HG02610 (cell line): ENCODE results near the gene ZC2HC1C.
"Not testable (repeated sequence)": the region's sequence is repeated elsewhere in the genome, so short reads cannot be mapped to it uniquely, and the experiment has no call there.

Source experiments
- ATAC-seq: cut with Tn5 transposase; IDR thresholded peaks from one replicate; pipeline ENCODE4 v1.9.1; 2021; ENCODE audit warnings: mild to moderate bottlenecking, moderate library complexity; ENCODE audit not compliant: unreplicated experiment

ZC2HC1C gene

DNA sequence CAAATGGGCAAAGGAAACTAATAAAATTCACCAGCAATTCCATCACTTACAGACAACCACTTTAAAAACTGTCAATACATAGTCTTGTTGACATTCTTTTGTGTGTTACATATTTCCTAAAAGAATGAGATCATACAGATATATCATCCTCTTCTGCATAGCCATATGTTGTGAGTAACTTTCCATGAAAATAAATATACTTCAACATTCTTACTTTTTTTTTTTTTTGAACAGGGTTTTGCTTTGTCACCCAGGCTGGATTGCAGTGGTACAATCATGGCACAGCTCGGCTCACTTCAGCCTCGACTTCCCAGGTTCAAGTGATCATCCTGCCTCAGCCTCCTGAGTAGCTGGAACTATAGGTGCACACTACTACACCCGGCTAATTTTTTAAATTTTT lies 20.9 kb downstream of the ZC2HC1C start:
- no peak for ATAC-seq

DNA sequence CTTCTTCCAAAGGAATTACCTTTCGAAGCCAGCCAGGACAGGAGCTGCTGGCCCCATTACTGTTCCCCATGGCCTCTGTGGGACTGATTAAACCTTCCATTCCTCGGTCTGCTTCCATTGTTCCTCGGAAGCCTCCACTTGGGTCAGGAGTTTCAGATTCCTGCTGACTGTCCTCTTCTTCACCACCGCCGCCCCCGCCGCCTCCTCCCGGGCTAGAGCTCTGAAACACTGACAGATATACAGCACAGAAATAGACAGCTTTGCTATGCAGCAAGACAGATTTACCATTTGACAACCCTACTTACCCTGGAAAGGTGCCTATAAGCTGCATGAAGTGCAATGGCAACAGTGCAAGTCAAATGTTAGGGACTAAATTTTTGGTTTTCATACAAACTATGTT lies 21.8 kb downstream of the ZC2HC1C start:
- ATAC-seq = no peak

DNA sequence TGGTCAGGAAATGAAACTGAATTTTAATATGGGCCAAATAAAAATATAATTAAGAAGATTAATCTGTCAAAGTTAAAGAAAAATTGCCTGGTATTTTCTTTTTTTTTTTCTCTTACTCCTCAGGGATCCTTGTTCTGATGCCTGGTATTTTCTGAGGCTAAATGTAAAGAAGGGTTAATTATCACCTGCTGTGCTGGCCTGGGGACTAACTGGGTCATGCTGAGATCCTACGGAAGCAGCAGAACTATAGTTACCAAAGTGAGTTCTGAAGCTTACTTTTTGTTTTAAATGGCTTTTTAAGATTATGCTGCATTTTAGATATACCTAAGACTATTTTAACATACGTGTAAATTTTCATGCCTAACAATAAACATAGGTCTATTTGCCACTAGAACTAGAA lies 23.3 kb downstream of the ZC2HC1C start:
- ATAC-seq = no peak

DNA sequence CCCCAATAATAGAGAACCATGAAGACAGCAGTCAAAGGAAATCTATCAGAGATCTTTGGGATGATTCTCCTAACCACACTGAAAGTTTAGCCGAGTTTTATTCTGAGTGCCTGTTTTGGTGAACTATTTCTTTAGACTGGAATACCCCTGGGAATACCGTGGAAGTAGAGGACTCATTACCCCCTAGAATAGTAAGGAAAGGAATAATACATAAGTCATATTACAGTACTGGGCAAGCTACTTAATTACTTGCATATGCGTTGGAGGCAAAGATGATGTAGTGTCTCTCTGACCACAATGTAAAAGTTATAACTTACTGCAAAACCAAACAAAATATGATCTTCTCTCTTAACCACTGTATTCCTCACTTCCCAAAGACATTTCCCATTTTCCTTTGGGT lies 25.5 kb downstream of the ZC2HC1C start:
- no peak for ATAC-seq

DNA sequence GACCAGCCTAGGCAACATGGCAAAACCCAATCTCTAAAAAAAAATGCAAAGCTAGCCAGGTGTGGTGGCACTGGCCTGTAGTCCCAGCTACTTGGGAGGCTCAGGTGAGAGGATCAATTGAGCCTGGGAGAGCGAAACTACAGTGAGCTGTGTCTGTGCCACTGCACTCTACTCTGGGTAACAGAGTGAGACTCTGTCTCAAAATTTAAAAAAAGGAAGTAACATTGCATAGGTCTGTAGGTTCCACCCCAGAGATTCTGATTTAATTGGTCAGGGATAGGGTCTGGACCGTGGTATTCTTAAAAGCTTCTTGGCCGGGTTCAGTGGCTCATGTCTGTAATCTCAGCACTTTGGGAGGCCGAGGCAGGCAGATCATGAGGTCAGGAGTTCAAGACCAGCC lies 26.2 kb downstream of the ZC2HC1C start:
- ATAC-seq = no peak

DNA sequence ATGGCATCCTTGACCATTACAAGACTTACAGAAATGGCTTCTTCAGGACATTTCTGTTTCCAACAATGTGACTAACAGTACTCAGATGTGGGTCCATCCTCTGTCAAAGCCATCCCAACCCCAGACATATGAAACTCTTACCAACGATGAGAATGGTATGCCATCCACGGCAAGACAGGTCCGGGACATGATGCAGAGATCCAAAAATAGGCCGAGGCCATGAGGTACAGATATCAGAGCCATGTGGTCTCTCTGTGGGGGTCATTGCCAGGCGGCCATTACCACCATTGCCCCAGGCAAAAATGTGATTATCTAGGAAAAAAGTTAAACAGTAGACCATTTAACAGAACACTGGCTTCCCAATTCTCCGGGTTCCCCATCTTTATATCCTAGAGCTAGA lies 27.5 kb downstream of the ZC2HC1C start:
- ATAC-seq = no peak

DNA sequence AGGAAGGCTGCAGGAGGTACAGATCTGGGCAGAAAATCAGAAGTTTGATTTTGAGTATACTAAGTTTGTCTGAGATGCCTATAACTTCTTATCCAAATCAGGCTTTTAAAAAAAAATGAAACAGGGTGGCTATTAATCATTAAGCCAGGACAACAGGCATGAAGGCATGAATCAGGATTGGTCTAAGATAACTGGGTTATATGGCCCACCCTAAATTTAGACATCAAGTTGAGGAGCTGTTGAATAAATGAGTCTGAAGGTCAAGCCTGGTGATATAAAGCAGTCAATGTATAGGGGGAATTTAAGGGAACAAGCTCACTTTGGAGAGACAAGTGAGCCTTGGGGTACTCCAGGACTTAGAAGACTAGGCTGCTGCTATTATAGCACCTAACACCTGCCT lies 28.8 kb downstream of the ZC2HC1C start:
- no peak for ATAC-seq

DNA sequence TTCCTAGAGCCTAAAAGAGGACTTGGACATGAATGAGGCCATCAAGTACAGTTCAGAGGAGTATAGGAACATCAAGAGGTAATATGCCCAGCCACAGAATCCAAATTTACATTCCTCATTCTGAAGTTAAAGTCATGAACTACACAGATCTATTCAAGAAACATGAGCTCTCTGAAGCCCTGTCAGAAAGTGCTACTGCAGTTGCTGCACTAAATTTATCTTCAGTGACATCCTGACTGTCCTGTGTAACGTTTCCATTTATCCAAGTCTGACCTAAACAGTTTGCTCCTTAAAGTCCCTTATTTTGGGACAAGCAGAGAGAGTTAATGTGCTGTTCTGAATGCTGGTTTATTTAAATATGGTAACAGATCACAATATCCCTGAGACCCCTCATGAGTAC lies 29.2 kb downstream of the ZC2HC1C start:
- ATAC-seq = no peak

DNA sequence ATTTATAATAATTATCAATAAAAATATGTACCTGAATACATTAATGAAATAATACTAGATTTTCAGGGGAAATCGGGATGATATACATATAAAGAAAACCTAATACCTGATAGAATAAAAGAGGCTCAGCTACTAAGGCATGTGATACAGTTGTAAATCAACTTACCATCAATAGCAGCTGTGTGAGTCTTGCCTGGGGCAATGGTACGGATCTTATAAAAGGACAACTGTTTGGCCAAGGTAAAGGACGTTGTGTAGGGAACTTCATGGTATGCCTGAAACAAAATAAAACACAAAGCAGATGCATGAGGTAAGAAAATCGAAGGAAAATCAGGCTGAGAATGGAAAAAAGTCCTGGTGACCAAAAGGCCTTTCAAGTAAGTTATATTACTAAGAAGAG lies 32.0 kb downstream of the ZC2HC1C start:
- ATAC-seq = no peak

DNA sequence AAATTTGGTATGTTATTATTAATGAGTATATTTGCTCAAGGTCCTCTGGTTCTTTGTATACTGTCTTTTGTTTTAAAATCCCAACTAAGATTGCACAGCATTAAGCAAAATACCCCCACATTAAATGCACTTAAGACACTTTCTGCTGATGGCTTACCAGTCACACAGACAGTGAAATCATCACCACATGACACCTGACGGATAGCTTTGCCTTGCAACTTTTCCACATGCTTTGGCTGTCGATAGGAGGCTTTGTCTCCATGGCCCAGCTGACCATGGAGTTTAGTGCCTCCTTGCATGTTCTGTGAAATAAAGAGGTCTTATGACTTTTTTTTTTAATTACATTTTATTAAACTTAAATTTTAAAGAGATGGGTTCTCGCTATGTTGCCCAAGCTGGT lies 37.7 kb downstream of the ZC2HC1C start:
- no peak for ATAC-seq

DNA sequence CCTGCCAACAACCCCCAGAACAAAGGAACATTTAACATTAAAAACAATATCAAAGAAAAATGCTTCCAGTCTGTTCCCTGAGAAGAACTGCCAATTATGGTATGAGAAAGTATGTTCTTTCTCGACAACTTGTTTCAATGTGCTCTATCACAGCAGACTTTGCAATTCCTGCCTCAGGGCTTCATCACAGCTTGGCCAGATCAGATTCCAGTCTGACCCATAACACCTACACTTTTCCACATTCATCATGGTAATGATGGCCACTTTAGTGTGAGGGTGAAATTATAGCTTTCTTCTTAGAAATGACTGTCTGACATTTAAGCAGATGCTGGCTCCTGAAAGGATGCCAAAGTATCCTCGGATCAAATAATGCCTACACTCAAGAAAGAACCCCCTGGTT lies 40.4 kb downstream of the ZC2HC1C start:
- ATAC-seq = no peak

DNA sequence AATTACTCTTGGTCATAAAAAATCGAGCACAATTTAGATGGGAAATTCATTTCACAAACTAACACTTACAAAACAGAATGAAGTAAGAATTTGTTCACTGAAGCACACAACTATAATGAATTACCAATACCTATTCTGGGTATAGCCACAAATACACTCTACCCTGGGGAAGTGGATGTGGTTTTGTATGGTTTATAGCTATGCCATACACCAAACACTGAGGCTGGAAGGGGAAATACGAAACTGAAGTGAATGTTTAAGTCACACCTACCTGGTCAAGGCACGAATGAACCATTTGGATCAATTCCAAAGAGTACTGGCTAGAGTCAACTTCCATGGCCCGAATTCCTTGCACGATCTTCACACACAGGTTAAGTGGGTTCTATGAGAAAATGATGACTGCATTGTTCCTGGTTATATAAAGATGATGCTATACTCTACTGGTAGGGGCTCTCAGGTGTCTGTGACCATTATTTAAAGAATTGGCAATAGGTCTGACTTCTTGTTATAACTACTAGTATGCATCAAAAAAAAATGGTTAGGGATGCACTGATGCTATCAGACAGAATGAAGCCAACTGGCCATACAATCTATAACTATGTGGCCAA lies 44.6 kb downstream of the ZC2HC1C start:
- ATAC-seq = no peak

DNA sequence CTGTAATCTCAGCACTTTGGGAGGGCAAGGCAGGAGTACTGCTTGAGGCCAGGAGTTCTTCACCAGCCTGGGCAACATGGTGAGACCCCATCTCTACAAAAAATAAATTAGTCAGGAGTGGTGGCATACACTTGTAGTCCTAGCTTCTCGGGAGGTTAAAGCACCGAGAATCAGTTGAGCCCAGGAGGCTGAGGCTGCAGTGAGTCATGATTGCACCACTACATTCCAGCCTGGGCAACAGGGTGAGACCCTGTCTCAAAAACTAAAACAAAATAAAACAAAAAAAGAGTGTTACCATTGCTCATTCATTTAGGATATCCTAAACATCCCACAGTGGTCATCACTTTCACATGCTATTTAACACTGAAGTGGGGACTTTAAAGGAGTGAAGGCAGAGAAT lies 49.6 kb downstream of the ZC2HC1C start:
- no peak for ATAC-seq

DNA sequence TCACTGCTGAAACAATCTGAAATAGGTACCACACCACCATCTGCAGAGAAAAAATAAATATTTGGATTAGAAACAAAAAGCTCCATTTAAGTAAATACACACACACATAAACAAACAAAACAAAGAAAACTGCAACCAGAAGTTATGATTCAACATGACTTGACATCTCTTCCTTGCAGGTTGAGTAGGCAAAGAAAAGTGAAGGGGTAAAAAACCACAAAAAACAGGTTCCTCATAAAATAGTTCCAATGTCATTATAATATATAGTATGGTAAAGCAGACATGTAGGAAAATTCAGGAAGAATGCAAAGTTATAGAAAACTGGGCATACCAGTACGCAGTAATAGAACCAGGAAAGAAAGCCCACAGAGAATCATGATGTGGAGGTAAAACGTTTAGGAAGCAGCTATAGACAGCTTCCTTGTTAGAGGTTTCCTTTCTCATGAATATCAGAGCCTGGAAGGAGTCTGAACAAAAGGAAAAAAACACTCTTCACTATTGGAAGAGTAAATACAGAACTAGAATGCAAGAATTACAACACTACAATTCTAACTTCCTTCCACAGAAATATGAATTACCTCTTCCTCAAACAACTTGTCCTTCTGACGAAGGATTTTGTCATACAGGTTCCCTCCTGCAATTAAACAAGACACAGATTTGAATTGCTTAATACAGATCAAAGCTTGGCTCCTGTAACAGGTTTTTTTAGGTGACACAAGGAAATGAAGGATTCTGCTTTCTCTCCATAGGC lies 51.3 kb downstream of the ZC2HC1C start:
- ATAC-seq = no peak

DNA sequence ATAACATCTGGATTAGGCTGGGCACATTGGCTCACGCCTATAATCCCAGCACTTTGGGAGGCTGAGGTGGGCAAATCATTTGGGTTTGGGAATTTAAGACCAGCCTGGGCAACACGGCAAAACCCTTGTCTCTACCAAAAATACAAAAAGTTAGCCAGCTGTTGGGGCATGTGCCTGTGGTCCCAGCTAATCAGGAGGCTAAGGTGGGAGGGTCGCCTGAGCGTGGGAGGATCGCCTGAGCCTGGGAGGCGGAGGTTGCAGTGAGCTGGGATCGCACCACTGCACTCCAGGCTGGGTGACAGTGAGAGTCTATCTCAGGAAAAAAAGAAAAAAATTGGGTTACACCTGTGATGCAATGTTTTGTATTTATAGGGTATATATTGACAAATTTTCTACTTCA lies 52.1 kb downstream of the ZC2HC1C start:
- no peak for ATAC-seq

DNA sequence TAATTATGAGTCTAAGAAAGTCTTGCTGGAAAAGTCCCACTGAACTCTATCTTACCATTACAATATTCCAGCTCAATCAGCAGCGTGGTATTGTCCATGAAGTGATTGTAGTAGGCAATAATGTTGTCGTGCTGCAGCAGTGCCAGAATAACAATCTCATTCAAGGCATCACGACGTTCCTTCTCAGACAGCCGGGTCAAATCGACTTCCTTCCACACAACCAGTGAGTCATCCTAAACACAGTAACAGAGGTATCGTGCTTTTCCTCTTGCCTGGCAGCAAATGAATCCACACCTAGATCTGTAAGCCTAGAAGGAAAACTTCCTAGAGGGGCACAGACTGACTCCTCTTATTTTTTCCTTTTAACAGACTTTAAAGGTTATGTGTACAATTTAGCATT lies 54.5 kb downstream of the ZC2HC1C start:
- no peak for ATAC-seq

DNA sequence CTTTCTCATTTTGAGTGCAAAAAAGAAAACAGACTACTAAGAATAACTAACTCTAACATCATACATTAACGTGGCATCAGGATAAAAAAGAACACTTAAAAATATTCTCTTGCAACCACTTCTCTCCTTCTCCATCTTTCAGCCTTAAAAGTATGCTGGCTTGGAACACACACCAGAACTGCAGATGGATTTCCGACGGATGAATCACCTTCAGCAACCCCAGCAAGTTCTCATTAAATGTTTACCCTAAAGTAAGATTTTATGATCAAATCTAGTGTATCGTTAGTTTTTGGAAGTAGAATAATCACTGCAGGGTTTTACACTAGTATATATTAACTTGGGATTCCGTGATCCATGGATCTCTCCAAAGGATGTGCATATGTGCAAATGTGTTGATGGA lies 56.2 kb downstream of the ZC2HC1C start:
- no peak for ATAC-seq

DNA sequence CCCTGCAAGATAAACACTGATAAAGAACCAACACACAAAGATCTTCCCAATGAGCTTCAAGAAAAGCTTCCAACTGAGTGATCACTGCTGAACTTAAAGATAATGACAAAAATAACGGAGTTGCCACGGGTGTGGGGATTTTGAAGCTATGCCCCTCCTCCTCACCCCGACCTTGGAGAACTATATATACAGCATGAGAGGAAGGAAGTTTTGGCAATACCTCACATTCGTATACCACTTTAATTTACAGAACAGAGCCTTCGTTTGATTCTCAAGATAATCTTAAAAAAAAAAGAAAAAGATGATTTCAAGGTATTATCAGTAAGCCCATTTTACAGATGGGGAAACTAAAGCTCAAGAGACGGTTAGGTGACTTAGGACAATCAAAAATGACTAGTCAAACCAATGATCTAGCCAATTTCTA lies 56.7 kb downstream of the ZC2HC1C start:
- ATAC-seq = no peak

DNA sequence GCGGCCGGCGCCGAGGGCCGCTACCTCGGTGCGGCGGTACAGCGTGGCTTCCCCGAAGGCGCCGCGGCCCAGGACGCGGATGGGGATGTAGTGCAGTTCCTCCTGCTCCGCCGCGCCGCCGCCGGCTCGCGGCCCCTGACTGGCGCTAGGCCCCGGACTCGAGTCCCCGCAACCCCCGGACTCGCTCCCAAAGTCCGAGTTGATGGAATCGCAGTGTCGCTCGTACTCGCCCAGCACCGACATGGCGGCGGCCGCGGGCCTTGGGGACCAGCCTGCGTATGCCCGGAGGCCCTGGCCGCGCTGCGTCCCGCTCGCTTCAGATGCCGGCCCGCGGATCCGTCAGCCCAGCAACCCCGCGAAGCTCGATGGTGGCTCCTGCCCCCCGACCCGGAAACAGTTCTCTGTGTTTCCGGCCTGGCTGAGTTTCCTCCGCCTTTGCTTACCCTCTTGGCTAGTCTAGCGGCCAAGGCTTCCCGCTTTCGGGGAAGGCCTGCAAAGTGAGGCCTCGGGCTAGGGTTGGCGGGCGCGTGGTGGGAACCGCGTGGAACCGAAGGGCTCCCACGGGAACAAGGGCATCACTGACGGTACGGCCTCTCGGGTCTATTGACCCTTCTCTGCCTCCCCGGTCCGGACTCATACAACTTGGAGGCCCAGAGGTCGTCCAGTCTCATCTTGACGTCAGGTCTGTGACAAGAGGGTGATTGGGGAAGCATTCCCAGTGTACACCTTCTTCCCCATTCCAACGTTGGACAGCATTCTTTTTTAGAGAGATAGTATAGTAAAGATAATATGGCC lies 57.4 kb downstream of the ZC2HC1C start, which contains the start of gene NEK9:
NEK9 (minus strand) TSS at position 370 of the 795 bp plus-strand sequence; CDS start at position 243, 127 bp downstream.
- ATAC-seq = peak; percentile 85

DNA sequence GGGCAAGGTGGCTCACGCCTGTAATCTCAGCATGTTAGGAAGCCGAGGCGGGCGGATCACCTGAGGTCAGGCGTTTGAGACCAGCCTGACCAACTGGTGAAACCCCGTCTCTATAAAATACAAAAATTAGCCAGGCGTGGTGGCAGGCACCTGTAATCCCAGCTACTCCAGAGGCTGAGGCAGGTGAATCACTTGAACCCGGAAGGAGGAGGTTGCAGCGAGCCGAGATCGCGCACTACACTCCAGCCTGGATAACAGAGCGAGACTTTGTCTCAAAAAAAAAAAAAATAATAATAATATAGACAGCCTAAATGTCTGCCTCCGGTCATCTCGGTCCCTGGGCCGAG lies 58.0 kb downstream of the ZC2HC1C start:
- not testable (repeated sequence) for ATAC-seq

DNA sequence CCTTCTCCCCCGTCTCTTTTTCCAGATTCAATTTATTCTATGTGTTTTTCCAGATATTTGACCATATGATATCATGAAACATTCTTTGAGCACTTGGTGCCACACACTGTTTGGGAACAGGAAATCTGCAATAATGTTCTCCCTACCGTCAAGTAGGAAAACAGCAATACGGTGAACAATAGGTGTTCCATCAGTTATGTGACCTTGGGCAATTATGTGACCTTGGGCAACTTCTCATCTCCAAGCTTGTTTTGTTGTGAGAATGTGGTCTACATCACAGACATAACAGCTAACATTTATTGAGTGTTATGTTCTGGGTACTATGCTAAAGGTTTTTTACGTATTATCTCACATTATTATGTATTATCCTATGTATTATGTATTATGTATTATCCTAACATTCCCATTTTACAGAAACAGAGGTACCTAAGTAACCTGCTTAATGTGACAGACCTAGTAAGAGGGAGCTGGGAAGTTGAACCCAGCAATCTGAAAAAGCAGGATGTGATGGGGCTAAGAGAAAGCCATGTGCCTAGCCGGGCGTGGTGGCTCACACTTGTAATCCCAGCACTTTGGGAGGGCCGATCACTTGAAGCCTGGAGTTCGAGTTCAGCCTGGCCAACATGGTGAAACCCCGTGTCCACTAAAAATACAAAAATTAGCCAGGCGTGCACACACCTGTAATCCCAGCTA lies 58.6 kb downstream of the ZC2HC1C start:
- no peak for ATAC-seq
